Activated CD4-positive, alpha-beta T cell treated with anti-CD3 and anti-CD28 coated beads, Interleukin-2, Interleukin-4, amounts not matched to agents 100 ng/mL and 50 ng/mL, durations not matched to agents 16 hours and 8 hours (primary cell): Measurements from ENCODE around the gene HCFC2.
A peak's percentile ranks its signal among the peaks of the same experiment; 100 is the strongest.
"Not testable (repeated sequence)": the region's sequence is repeated elsewhere in the genome, so short reads cannot be mapped to it uniquely, and the experiment has no call there.

Experiments
- DNase-seq: peaks from one replicate; pipeline ENCODE4 v3.0.0-alpha.2; 2020; ENCODE audit warnings: low spot score

HCFC2 gene

DNA sequence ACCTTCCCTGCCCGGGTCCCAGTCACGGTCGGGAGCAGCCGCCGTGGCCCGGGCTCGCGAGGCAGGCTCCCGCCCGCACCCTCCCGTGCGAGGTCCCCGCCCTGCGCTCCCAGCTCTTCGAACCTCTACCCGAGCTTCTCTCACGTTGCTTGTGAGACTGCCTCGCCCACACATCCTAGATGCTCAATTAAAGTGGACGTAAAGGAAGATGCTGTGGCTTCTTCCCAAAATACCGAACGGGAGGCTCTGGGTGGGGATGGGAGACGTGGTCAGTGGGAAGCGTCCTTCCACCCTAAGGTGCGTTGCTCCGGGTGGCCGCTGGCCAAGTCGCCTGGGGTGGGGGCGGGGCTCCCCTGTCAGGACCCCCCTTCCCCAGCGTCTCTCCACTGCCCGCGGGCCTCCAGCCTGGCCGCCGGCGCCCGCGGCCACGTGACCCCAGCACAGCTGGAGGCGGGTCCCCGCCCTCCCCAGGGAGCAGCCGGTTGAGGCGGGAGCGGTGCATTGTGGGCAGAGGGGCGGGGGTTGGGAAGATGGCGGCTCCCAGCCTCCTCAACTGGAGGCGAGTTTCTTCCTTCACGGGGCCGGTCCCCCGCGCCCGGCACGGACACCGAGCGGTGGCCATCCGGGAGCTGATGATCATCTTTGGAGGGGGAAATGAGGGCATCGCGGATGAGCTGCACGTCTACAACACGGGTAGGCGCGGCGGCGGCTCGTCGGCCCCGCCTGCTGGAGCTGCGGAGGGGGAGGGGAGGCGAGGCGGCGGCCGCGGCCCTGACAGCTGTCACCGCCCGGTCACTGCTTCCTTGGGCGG, at the start of gene HCFC2:
Gene HCFC2, plus strand, starts transcription at position 501 of the 811 bp plus-strand sequence. Its CDS starts 30 bp downstream, at position 531.
- peak; percentile 90 for DNase-seq

DNA sequence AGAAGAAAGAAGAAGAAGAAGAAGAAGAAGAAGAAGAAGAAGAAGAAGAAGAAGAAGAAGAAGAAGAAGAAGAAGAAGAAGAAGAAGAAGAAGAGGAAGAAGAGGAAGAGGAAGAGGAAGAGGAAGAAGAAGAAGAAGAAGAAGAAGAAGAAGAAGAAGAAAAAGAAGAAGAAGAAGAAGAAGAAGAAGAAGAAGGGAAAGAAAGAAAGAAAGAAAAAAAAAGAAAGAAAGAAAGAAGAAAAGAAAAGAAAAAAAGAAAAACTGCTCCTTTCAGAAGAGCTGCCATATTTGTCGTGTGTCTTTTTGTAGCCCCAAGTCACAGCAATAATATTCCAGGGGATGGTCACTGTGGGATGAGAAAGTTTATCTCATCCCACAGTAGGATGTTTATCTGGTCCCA, 42.5 kb upstream of the HCFC2 start:
- not testable (repeated sequence) for DNase-seq

DNA sequence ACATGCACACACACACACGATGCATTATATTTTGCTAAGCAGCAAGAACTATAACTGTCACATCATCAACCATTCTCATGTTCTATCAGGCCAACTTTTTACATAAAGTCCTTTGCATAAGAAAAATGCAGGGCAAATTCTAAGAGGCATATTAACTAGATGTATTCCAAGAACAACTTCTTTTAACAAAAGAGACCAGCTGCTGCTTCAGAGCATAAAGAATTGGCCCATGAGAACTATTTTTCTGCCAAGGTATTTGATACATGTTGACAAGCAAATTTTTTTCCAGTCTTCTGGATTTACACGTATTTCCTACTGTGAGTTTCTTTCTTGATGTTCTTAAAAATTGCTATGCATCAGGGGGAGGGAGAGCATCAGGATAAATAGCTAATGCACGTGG, 41.5 kb upstream of the HCFC2 start:
- no peak for DNase-seq

DNA sequence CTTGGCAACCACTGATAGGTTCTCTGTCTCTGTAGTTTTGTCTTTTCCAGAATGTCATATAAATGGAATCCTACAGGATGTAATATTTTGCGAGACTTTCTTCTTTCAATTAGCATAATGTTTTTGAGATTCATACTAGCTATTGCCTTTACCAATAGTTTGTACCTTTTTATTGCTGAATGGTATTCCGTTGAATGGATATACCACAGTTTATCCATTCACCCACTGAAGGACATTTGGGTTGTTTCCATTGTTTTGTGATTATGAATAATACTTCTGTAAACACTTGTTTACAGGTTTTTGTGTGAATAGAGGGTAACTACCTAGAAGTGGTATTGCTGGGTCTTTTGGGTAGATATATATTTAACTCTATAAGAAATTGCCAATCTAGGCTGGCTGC, 40.6 kb upstream of the HCFC2 start:
- no peak for DNase-seq

DNA sequence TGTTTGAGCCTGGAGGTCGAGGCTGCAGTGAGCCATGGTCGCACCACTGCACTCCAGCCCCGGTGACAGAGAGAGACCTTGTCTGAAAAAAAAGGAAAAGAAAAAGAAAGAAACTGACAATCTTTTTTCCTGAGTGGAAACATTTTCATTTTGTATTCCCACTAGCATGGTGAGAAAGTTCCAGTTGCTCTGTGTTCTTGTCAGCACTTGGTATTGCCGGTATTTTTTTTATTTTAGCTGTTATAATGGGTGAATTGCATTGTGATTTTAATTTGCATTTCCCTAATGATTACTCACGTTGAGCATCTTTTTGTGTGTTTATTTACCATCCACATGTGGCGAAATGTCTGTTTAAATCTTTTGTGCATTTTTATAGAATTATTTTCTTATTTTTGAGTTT, 40.0 kb upstream of the HCFC2 start:
- no peak for DNase-seq

DNA sequence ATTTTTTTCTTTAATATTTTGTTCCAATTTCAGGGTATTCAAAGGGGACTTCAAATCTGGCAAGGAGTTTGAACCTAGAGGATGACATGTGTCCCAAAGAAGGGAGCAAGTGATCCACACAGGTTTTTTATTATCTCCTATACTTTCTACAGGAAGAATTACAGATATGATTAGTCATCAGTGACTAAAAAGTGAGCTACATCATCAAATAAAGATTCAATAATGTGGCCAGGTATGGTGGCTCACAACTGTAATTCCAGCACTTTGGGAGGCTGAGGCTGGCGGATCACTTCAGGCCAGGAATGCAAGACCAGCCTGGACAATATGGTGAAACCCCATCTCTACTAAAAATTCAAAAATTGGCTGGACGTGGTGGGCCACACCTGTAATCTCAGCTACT, 38.6 kb upstream of the HCFC2 start:
- no peak for DNase-seq

DNA sequence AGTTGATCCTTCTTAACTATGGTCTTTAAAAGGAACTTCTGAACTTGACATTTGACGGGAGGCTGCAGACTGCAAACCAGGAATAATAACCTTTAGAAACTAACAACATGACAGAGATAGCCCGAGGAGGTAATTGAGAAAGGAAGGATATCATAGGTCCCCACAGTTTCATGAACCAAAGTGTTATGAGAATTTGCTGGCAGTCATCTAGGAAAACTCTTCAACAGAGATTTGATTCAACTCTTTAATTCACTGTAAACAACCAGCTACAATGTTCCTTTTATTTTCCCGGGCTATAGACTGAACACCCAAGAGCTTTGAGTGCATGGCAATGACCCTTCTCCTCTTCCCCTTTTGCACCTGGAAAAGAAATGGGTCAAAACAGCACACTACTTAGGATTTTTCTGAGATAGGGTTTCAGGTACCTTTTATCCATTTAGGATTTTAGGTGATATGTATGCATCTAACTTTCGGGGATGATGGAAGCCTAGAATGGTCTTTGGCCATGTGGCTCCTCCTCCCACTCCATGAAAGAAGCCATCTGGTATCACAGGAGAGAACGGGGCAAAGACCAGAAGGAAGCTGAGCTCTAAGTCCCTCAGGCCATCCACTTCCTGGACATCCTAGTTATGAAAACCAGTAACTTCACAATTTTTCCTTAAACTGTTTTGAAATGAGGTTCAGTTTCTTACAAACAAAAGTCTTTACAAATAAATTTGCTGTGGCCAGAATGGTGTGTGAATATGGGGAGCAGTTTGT, 37.3 kb upstream of the HCFC2 start:
- DNase-seq = no peak

DNA sequence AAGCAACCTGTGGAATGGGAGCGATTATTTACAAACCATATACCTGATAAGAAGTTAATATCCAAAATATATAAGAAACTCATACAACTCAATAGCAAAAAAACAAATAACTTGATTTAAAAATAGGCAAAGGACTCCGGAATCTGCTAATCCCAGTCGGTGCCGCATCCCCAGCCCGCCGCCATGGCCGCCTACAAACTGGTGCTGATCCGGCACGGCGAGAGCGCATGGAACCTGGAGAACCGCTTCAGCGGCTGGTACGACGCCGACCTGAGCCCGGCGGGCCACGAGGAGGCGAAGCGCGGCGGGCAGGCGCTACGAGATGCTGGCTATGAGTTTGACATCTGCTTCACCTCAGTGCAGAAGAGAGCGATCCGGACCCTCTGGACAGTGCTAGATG, 33.7 kb upstream of the HCFC2 start:
- not testable (repeated sequence) for DNase-seq

DNA sequence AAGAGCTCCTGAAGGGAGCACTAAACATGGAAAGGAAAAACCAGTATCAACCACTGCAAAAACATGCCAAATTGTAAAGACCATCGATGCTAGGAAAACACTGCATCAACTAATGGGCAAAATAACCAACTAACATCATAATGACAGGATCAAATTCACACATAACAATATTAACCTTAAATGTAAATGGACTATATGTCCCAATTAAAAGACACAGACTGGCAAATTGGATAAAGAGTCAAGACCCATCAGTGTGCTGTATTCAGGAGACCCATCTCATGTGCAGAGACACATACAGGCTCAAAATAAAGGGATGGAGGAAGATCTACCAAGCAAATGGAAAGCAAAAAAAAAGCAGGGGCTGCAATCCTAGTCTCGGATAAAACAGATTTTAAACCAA, 28.2 kb upstream of the HCFC2 start:
- DNase-seq = not testable (repeated sequence)

DNA sequence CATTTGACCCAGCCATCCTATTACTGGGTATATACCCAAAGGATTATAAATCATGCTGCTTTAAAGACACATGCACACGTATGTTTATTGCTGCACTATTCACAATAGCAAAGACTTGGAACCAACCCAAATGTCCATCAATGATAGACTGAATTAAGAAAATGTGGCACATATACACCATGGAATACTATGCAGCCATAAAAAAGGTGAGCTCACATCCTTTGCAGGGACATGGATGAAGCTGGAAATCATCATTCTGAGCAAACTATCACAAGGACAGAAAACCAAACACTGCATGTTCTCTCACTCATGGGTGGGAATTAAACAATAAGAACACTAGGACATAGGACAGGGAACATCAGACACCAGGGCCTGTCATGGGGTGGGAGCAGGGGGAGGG, 24.6 kb upstream of the HCFC2 start:
- not testable (repeated sequence) for DNase-seq

DNA sequence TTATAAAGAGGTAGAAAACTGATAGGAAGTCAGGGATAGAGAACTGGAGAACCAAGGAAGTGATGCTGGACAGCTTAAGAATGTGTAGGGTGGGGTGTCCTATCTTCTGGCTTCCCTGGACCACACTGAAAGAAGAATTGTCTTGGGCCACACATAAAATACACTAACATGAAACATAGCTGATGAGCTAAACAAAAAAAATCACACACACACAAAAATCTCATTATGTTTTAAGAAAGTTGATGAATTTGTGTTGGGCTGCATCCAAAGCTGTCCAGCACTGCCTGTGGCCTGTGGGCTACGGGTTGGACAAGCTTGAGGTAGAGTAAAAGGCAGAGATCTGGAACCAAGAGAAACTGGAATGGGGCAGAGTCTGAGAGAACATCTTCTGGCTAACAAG, 21.8 kb upstream of the HCFC2 start:
- DNase-seq = no peak

DNA sequence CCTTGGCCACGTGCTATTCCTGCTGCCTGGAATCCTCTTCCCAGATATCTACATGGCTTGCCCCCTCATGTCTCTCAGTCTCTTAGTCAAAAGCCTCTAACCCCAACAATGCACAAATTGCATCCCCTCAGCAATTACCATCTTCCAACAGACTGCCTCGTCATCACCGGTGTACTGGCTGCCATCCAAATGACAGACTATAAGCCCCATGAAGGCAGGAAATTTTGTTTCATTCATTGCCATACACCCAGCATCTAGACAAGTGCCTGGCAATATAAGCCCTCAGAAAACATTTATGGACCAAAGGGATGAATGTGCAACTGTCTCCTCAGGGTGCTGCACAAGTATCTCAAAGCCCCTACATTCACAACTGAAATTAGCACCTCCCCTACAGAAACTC, 20.2 kb upstream of the HCFC2 start:
- DNase-seq = no peak

DNA sequence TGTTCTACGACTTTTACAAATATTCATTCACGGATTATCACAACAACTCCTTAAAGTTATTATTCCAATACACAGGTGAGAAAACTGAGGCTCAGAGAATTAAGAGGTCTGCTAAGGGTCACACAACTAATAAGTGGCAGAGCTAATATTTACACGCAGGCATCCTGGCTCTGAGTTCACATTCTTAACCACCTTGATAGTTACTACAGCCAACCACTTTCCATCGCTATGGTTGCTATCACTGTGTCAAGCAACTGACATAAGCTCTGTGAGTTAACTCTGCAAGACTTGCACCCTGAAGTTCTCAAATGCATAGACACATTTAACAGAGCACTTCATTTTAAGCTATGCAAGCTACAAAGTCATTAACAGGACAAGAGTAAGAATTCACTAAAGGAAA, 18.0 kb upstream of the HCFC2 start:
- no peak for DNase-seq

DNA sequence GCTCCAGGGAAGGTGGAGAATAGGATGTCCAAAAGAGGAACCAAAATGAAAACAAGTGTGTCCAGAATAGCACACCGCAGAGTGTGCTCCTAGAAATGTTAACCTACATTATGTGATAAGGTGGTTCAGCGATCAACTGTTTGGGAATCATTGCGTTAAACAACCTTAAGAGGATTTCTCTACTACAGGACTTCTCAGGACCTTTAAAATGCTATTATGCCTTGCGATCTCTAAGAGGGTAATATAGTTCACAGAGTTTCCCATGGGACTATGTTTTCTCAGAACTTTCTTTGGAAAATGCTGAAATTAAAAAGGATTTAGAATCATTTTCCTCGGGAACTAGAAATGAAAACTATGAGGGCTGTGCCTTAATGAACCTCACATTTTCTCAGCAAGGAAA, 16.2 kb upstream of the HCFC2 start:
- no peak for DNase-seq

DNA sequence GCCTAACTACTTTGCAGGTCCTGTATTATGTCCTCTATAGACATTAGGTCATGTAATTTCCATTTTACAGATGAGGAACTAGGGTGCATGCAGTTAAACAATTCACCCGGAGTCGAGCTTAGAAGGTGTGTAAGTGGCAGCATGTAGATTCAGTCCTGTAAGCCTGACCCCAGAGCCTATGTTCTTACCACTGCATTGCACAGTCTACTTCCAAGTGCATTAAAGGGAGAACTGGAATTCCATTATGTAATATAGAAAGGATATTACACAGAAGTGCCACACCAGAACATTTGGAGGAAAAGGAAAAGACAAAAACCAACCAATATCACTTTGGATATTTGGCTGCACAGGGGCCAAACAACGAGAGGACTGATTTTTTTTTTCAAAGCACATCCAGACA, 15.5 kb upstream of the HCFC2 start:
- no peak for DNase-seq

DNA sequence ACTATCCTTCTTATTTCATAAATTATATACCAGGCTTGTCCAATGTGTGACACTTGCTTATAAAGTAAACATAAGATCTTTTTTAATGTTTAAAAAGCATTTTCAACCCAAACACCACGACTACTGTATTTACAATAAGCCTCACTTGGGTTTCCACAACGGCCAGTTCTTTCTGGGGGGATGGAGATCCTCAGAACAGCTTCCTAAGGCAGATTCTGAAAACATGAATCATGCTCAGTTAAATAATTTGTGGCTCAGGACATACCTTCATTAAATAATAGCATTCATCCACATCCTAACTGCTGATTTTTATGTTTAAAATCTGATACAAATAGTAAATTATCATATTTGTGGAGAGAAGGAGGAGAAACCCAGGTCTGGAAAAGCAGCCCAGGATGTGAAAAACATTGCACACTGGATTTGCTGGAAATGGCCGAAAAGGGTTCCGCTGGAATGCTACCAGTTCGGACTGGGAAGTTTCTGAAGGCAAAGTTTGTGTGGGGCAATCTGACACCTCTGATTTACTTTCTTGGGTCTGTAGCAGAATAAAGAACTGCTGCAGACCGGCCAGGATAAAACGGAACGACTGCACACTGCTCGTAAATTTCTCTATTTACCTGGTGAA, 14.9 kb upstream of the HCFC2 start:
- no peak for DNase-seq

DNA sequence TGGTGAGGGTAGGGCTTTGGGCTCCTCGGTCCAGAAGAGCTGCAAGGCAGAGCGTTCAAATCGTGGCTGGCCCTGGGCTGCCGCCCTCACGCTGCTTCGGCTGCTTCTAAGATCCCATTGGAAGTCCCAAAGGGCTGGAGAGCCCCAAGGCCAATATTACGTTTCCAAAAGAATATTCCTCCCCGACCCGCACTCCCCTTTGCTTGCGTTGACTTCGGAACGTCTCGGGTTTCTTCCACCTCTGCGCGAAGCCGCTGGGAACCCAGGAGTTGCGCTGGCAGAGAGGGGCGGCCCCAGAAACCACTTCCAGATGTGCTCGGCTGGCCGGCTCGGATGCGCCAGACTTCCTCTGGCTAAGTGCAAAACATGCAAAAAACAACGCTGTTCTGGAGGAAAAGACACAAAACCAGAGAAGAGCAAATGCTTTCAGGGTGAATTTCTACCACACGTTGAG, 14.4 kb upstream of the HCFC2 start, which contains the start of gene GLT8D2:
Gene GLT8D2, minus strand, starts transcription at position 285 of the 454 bp plus-strand sequence. CDS start 30,539 bp downstream, outside the sequence.
- no peak for DNase-seq

DNA sequence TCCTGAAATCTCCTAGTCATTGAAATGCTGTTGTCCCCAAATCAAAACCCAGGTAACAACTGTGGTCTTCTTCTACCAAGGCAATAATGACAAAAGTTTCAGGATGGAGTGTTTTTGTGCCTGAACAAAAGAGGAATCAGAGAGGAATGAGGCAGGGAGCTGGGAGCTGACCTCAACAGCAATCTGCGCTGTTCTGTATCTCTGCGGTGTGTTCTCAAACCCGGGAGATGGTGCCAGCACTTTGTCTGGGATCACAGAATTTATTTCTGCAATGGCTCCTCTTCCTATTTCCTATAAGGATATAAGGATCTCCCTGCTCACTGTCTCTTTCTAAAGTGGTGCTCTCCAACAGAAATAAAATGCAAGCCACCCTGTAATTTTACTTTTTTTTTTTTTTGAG, 13.9 kb upstream of the HCFC2 start:
- DNase-seq = no peak

DNA sequence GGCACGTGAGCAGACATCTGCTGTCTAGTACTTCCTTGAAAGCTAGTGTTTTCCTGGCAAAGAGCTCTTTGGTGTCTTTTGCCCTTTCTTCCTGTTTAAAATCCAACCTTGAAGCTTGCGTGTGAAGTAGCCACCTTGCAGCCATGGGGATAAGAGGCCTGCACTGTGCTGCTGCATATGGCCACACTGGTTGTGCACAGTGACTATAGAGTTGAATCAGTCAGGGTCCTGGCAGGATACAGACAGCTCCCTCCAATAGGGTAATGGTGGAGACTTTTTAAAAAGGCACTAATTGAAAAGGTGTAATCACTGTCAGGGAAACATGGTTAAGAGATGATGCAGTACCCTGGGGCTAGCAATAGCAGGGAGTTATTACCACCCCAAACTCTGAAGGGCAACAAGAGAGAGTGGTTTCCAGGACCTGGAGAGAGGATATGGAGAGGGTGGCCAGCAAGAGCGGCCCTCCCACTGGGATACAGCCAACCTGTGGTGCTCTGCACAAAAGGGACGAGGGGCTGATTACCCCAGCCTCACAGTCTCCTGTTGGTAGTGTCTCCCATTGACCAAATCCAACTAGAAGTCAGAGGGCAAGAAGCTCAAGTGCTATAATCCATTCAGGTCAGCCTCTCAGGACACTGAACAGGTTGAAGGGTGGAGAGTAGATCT, 9.5 kb upstream of the HCFC2 start:
- DNase-seq = no peak

DNA sequence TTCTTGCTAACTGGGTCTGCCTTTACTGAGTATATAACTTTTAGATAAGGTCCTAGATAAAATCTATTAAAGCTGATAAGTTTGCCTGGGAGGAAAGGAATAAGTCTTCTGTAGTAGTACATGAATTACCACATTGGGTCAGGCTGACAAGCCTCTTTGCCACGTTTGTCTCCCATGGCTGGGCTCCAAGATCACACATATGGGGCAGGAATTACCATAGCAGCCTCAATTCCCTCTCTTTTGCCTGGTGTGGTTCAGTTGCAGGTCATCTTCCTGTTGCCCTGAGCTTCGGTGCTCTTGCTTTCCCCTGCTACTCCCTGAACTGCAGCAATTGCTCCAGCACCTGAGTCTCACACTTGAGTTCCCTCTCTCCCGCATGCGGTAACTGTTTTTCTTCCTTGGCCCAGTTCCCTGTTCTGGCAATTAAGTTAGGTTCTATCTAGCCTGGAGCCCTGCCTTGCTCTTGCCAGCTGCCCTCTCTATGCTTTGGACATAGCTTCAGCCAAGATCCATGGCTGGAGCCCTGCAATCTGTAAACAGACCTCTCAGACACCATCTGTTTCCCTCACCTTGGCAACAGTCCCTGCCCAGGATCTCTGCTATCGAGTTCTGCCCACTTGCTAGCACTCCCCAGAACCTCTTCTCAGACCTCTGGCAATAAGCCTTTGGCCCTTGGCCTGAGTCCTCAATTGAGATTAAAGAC, 8.5 kb upstream of the HCFC2 start:
- DNase-seq = no peak

DNA sequence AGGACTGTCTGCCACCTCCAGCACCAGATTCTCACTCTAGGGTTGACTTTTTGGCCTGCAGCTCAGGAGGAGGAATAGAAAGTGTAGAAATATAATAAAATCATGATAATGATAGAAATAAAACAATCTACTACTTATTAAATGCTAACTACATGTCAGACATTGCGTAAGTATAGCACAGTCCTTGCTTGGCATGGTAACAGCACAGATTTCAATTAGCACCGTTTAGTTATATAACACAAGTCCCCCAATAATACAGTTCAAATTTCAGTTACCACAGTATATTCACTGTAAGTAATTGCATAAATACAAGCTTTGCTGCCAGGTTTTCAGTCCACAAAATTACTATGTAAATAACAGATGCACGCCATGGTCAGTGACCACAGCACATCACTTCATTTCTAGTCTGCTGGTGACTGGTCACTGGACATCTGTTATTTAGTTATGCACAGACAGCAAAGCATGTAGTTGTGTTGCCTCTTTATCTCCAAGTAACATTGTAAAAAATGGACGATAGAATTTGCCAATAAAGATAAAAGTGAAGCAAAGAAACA, 7.8 kb upstream of the HCFC2 start:
- DNase-seq = no peak
